Measurements from ENCODE around the gene GLRX5. TPM values are rescaled to one million over a fixed set of nuclear protein-coding genes. Genes with fewer than 3 reads are reported as not detected.

GLRX5 gene
- total and polyA plus RNA-seq, 11 donors, result 60.8 to 113 (median 78.5) TPM

DNA sequence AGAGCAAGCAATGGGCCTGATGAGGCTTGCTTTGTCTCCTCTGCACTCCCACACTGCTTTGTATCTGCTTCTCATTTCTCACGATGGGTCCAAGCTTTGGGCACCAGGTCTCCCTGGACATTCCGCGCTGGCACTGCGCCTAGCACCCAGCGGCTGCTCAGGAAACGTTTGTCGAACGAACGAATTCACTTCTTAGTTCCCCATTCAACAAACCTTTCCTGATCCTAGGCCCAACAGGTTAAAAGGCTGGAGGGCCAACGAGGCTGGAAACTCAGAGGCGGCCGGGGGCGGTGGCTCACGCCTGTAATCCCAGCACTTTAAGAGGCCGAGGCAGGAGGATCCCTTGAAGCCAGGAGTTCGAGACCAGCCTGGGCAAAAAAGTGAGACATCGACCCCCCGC lies 1.0 kb upstream of the GLRX5 start:
- DNase-seq (no peak), ATAC-seq (no peak)
- WGBS, 4 donors, result 0 to 1% (median 1%) methylated on average over 18 of the region's 18 CpGs
- H3K27me3 ChIP-seq, result no peaks in the 10 kb centered on the region
- H3K36me3 ChIP-seq, result peaks cover 0 to 10% (median 0%) of the 10 kb centered on the region in 9 donors
- intact Hi-C loops (cut with DNase I), result loop anchor here in 3 of 10 donors (5.0 to 10.0 kb wide), 3 partner anchors 831 to 1422 kb away; partner anchors contain the start of genes ATG2B (in 2 of the 3), GSKIP (in 2 of the 3), AK7 (in 1 of the 3) and IFI27 (in 1 of the 3)
- TF ChIP-seq, protein P1, sequence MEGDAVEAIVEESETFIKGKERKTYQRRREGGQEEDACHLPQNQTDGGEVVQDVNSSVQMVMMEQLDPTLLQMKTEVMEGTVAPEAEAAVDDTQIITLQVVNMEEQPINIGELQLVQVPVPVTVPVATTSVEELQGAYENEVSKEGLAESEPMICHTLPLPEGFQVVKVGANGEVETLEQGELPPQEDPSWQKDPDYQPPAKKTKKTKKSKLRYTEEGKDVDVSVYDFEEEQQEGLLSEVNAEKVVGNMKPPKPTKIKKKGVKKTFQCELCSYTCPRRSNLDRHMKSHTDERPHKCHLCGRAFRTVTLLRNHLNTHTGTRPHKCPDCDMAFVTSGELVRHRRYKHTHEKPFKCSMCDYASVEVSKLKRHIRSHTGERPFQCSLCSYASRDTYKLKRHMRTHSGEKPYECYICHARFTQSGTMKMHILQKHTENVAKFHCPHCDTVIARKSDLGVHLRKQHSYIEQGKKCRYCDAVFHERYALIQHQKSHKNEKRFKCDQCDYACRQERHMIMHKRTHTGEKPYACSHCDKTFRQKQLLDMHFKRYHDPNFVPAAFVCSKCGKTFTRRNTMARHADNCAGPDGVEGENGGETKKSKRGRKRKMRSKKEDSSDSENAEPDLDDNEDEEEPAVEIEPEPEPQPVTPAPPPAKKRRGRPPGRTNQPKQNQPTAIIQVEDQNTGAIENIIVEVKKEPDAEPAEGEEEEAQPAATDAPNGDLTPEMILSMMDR (IDR thresholded peaks at IDR 0.05), result no peak
- no peak for TF ChIP-seq POLR2A (IDR thresholded peaks at IDR 0.05)
- H3K4me3 ChIP-seq, result peak overlapping the region; percentile 69 to 99 (median 90)
- peak overlapping the region in 11 of 12 donors; percentile 72 to 89 (median 83) for H3K27ac ChIP-seq
- H3K9me3 ChIP-seq, result no peaks in the 10 kb centered on the region
- H3K4me1 ChIP-seq, result peaks cover 8 to 73% (median 65%) of the 10 kb centered on the region in 12 donors

DNA sequence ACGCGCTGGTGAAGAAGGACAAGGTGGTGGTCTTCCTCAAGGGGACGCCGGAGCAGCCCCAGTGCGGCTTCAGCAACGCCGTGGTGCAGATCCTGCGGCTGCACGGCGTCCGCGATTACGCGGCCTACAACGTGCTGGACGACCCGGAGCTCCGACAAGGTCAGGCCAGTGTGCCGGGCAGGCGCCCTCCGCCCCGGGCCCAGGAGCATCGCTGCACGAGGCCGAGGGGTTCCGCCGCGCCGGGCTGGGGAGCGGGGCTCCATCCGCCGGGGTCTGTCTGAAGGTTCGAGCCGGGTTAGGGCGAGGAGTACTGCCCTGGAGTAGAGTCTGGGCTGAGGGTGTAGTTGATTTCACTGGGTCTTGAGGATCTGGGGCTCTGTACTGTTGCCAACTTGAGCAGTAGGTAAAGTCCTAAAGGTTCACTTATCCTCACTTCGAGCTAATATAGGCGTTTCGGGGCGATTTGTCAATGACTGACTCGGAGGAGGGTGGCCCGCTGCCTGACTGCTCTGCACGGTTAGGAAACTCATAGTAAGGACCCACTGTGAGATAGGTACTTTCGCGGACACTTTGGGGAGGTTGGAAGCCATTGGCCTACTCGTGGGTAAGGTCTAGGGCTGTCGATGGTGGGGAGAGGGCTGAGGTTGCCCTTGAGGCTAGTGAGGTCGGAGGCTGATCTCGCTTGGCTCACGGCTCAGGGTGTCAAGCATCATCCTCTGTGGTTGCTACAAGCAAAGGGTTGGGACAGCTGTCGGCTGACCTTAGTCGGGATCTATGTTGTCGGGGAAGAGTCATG lies 574 bp downstream of the GLRX5 start:
- ATAC-seq (no peak), DNase-seq (peak in 1 of 5 donors; percentile 54)
- Histone ChIP-seq H3K9me3 (no peaks in the 10 kb centered on the region), H3K4me1 (peaks cover 8 to 84% (median 68%) of the 10 kb centered on the region in 12 donors), H3K27ac (peak overlapping the region; percentile 72 to 89 (median 82)), H3K4me3 (peak overlapping the region; percentile 69 to 99 (median 90)), H3K36me3 (peaks cover 0 to 10% (median 0%) of the 10 kb centered on the region in 9 donors), H3K27me3 (no peaks in the 10 kb centered on the region)
- TF ChIP-seq, protein P1 (IDR thresholded peaks at IDR 0.05), result no peak
- no peak for TF ChIP-seq POLR2A (IDR thresholded peaks at IDR 0.05)
- intact Hi-C loops (cut with DNase I), result loop anchor here in 3 of 10 donors (5.0 to 10.0 kb wide), 2 partner anchors 443 to 829 kb away; partner anchors contain the start of genes ATG2B (in 2 of the 3) and GSKIP (in 2 of the 3)
- 1 to 3% (median 1%) methylated on average over 34 to 52 of the region's 52 CpGs for WGBS, 4 donors

DNA sequence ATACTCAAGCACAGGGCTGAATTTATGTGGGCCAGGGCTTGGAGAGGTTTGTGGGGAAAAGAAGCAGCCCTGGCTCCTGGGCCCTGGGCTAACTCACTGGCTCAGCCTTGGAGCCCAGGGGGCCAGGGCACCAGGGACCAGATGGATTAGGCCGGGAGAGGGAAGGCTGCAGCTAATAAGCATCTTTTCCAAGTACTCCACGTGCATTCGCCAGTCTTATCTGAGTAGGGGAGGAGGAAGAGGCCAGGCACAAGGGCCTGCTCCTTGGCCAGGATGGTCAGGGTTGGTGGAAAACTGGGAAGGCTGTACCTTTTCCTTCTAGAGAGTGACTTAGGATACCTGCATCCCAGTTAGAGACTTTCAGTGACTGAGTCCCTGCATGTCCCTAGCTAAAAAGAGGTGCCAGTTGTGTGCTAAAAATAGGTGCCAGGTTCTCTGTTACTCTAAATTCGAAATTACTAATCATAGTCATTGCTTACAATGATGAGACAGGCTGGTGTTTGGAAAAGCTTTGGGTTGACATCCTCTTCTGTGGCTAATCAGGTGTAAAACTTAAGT lies 1.3 kb downstream of the GLRX5 start:
- no peak for TF ChIP-seq POLR2A (IDR thresholded peaks at IDR 0.05)
- TF ChIP-seq, protein P1 (IDR thresholded peaks at IDR 0.05), result no peak
- Histone ChIP-seq H3K36me3 (peaks cover 0 to 10% (median 0%) of the 10 kb centered on the region in 9 donors), H3K27ac (peak overlapping the region in 11 of 12 donors; percentile 72 to 89 (median 83)), H3K4me3 (peak overlapping the region; percentile 69 to 99 (median 90)), H3K4me1 (peaks cover 8 to 77% (median 62%) of the 10 kb centered on the region in 12 donors), H3K27me3 (no peaks in the 10 kb centered on the region), H3K9me3 (no peaks in the 10 kb centered on the region)
- 12 to 19% (median 17%) methylated on average over 4 of the region's 4 CpGs for WGBS, 4 donors
- ATAC-seq, result no peak
- DNase-seq, result no peak
- intact Hi-C loops (cut with DNase I), result loop anchor here in 3 of 10 donors (5.0 to 10.0 kb wide), 2 partner anchors 444 to 829 kb away; partner anchors contain the start of genes ATG2B (in 2 of the 3) and GSKIP (in 2 of the 3)
